Small intestine (tissue), 7 donors: ENCODE measurements around the gene MAP3K2. TPM values are rescaled to one million over a fixed set of nuclear protein-coding genes. Genes with fewer than 3 reads are reported as not detected.
A peak's percentile ranks its signal among the peaks of the same experiment; 100 is the strongest.

Experiments used
- DNase-seq, 2 donors: peaks; one replicate each; pipeline versions ENCODE4 v3.0.0 to v3.0.0-alpha.2; 2013
- FAIRE-seq: peaks from 2 replicates; lab custom pipeline; 2012; peaks lifted over from hg19 to GRCh38; lab: Jason Lieb, UNC
- H3K27ac ChIP-seq, 3 donors: one replicate each; pipeline ENCODE4 v1.5.1; 2013; ENCODE audit warnings: low read length in 2 of 3, mild to moderate bottlenecking in 2 of 3, control low read depth in 1 of 3, inconsistent platforms in 1 of 3, low read depth in 1 of 3, moderate library complexity in 1 of 3
- H3K27me3 ChIP-seq, 3 donors: one replicate each; pipeline ENCODE4 v1.6.1; 2013; ENCODE audit warnings: low read length in 3 of 3, inconsistent platforms in 1 of 3; ENCODE audit not compliant: control insufficient read depth in 3 of 3, insufficient read depth in 3 of 3
- H3K36me3 ChIP-seq, 3 donors: one replicate each; pipeline ENCODE4 v1.6.1; 2013; ENCODE audit warnings: low read length in 3 of 3, inconsistent platforms in 1 of 3, low read depth in 1 of 3, mild to moderate bottlenecking in 1 of 3, moderate library complexity in 1 of 3; ENCODE audit not compliant: control insufficient read depth in 3 of 3, insufficient read depth in 2 of 3
- H3K4me1 ChIP-seq, 3 donors: one replicate each; pipeline ENCODE4 v1.6.1; 2013; ENCODE audit warnings: low read length in 2 of 3, inconsistent platforms in 1 of 3, low read depth in 1 of 3, mild to moderate bottlenecking in 1 of 3, moderate library complexity in 1 of 3; ENCODE audit not compliant: control insufficient read depth in 3 of 3, insufficient read depth in 2 of 3
- H3K4me3 ChIP-seq, 3 donors: one replicate each; pipeline ENCODE4 v1.5.1; 2013; ENCODE audit warnings: low read length in 3 of 3, control low read depth in 1 of 3, inconsistent platforms in 1 of 3, low read depth in 1 of 3, mild to moderate bottlenecking in 1 of 3, moderate library complexity in 1 of 3
- H3K9me3 ChIP-seq, 2 donors: one replicate each; pipeline ENCODE4 v1.6.1; 2013; ENCODE audit warnings: low read depth in 1 of 2, low read length in 1 of 2; ENCODE audit not compliant: control insufficient read depth in 2 of 2, insufficient read depth in 1 of 2
- WGBS, 3 donors: extraction: QIAGEN DNeasy Blood & Tissue Kit; methylation state at CpG; one replicate each; pipeline ENCODE4 v1.1.7; 2013; 5-methylcytosine and 5-hydroxymethylcytosine counted together
- polyA plus RNA-seq, 4 donors: library from polyadenylated mRNA; stranded (reverse) in 3 of 4; unstranded in 1 of 4; fragments of 200-250 nt in 3 of 4; fragments of 120-200 nt in 1 of 4; gene quantifications; one replicate each; pipeline versions ENCODE4 v1.2.1 to v1.2.3, GENCODE V29; 2013
- donor health status: healthy with polysubstance abuse.
- donor health status: control.
- donor health status: control.
- donor health status: Bipolar disorder and iron deficiency.
- donor health status: healthy.

MAP3K2 gene
- polyA plus RNA-seq, 4 donors, result 6.7 to 29.0 (median 10.8) TPM

DNA sequence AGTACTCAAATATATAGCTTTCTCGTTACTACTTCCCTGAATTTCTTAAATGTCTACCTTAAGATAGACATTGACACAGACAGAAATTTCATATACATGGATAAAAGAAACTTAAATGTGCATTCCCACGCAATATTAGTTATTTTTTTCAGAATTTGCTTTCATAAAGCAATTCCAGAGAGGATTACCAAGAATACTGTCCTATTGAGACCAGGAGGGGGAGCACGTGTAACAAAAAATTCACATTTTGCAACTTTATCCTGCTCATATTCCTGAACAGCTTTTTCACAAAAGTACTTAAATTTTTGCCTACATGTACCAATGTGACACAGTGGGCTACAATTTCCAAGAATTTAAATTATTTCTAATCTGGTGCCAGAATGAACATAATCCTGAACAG, 63.1 kb downstream of the MAP3K2 start:
- FAIRE-seq, result no peak
- Histone ChIP-seq H3K27me3 (no peaks in the 10 kb centered on the region), H3K27ac (no peak overlapping the region), H3K9me3 (peaks cover 0 to 10% of the 10 kb centered on the region in 2 donors), H3K4me1 (no peaks in the 10 kb centered on the region), H3K4me3 (no peak overlapping the region), H3K36me3 (peaks cover 4 to 26% (median 11%) of the 10 kb centered on the region in 3 donors)
- WGBS, 3 donors, result 65 to 71% (median 66%) methylated on average over 3 of the region's 3 CpGs
- DNase-seq, result peak; percentile 41 to 58

DNA sequence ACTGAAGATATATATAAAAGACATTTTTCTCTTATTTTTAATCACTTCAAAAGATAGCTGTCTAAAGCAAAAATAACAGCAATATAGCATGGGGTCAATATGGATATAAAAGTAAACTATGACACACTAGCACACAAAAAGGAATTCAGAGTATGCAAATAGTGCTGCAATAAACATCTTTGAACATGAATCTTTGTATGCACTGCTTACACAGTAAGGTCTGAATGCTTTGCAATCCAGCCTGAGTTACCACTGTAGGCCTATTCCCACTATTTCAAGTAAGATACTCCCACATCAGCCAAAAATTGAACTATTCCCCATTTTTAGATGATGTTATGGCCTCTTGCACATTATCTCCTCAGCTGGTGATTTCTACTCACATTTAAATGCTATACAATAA, 66.5 kb downstream of the MAP3K2 start:
- no peaks in the 10 kb centered on the region for H3K27me3 ChIP-seq
- no peak overlapping the region for H3K27ac ChIP-seq
- H3K36me3 ChIP-seq, result peaks cover 2 to 31% (median 21%) of the 10 kb centered on the region in 3 donors
- H3K4me3 ChIP-seq, result no peak overlapping the region
- FAIRE-seq (no peak), DNase-seq (no peak)
- H3K9me3 ChIP-seq, result peaks cover 0 to 10% of the 10 kb centered on the region in 2 donors
- no peaks in the 10 kb centered on the region for H3K4me1 ChIP-seq

DNA sequence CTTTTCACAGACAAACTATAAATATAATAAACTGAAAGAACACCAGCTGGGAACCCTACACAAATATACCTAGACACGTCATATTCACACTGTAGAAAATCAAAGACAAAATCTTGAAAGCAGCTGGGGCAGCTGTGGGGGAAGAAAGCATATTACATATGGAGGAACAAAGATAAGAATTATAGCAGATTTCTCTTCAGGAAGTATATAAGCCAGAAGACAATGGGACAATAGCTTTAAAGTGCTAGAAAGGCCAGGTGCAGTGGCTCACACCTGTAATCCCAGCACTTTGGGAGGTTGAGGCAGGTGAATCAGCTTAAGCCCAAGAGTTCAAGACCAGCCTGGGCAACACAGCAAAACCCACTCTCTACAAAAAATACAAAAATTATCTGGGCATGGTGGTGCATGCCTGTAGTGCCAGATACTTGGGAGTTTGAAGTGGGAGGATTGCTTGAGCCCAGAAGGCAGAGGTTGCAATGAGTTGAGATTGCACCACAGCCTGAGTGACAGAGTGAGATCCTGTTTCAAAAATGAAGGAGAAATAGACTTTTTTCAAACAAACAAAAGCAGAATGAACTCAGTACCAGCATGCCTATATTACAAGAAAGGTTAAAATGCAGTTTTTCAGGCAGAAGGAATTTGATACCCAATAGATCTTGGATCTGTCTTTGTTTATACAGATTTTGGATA, 67.0 kb downstream of the MAP3K2 start:
- H3K4me1 ChIP-seq, result no peaks in the 10 kb centered on the region
- DNase-seq (no peak), FAIRE-seq (no peak)
- peaks cover 0 to 10% of the 10 kb centered on the region in 2 donors for H3K9me3 ChIP-seq
- no peak overlapping the region for H3K4me3 ChIP-seq
- WGBS, 3 donors, result 60 to 98% (median 84%) methylated on average over 1 of the region's 1 CpG
- H3K27ac ChIP-seq, result no peak overlapping the region
- no peaks in the 10 kb centered on the region for H3K27me3 ChIP-seq
- H3K36me3 ChIP-seq, result peaks cover 2 to 36% (median 21%) of the 10 kb centered on the region in 3 donors

DNA sequence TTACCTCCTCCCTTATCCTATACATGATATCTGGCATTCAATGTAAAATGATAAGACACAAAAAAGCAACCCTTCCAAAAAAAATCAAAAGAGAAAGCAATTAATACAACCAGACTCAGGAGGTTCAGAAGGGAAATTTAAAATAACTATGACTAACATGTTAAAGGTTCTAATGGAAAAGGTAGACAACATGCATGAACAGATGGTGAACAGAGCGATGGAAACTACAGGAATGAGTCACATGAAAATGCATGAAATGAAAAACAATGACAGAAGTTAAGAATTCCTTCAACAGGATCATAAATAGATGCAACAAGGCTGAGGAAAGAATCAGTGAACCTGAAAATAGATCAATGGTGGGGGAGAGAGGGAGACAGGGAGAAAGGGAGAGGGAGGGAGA, 67.7 kb downstream of the MAP3K2 start:
- FAIRE-seq, result no peak

DNA sequence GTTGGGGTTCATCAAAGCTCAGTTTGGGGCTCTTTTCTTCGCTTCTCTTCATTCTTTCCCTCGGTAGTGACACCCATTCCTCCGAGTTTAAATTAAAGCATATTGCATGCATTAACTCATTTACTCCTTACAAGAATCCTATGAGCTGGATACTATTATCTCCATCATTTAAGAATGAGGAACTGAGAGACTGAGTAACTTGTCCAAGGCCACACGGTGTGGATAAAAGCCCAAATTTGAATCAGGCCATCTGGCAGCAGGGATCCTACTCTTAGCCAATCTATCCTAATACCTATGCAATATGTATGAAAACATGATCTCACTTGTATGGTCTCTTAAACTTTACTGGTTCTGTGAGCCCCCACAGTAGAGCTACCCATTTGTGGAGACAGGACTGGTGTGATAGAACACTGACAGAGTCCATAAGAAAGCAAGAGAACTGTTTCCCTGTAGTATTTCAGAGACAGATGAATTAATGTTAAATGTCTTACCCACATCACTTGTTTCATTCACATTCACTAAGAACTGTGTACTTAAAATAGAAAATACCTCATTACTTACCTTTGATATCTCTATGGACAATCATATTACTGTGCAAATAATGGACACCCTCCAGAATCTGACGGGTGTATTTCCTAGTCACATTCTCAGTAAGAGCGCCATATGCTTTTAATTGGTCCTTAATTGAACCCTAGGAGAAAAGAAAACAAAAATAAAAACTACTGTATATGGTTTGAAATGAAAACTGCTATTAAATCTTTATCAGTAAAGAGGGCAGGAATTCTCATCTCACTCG, 73.4 kb downstream of the MAP3K2 start:
- Histone ChIP-seq H3K27me3 (no peaks in the 10 kb centered on the region), H3K4me3 (no peak overlapping the region), H3K4me1 (peaks cover 0 to 3% (median 0%) of the 10 kb centered on the region in 3 donors), H3K36me3 (peaks cover 11 to 41% (median 29%) of the 10 kb centered on the region in 3 donors), H3K9me3 (no peaks in the 10 kb centered on the region), H3K27ac (no peak overlapping the region)
- DNase-seq (no peak), FAIRE-seq (no peak)
- WGBS, 3 donors, result 83 to 89% (median 88%) methylated on average over 7 of the region's 7 CpGs

More for the DNA sequence above, 67.7 kb downstream of the MAP3K2 start:
- H3K4me1 ChIP-seq, result no peaks in the 10 kb centered on the region
- 83 to 100% (median 98%) methylated on average over 1 of the region's 1 CpG for WGBS, 3 donors
- no peak overlapping the region for H3K27ac ChIP-seq
- no peak for DNase-seq
- peaks cover 2 to 36% (median 20%) of the 10 kb centered on the region in 3 donors for H3K36me3 ChIP-seq
- no peak overlapping the region for H3K4me3 ChIP-seq
- no peaks in the 10 kb centered on the region for H3K27me3 ChIP-seq
- peaks cover 0 to 10% of the 10 kb centered on the region in 2 donors for H3K9me3 ChIP-seq

DNA sequence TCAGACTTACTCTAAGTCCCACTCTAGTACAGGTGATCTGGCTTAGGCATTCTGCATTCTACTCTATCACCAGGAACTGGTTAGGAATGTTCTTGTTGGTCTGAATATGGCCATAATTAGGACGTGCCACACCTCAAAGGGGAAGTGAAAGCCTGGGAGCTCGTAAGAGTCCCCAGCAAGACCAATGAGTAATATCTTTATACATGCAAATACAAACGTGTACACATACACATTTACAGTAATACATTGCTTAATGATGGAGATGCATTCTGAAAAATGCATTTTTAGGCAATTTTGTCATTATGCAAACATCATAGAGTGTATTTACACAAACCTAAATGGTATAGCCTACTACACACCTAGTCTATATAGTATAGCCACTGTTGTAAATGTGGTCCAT, 74.4 kb downstream of the MAP3K2 start:
- no peak overlapping the region for H3K27ac ChIP-seq
- no peak for FAIRE-seq
- peaks cover 14 to 36% (median 24%) of the 10 kb centered on the region in 3 donors for H3K36me3 ChIP-seq
- peaks cover 0 to 3% (median 0%) of the 10 kb centered on the region in 3 donors for H3K4me1 ChIP-seq
- peak in 1 of 2 donors; percentile 14 for DNase-seq
- no peak overlapping the region for H3K4me3 ChIP-seq
- no peaks in the 10 kb centered on the region for H3K9me3 ChIP-seq
- no peaks in the 10 kb centered on the region for H3K27me3 ChIP-seq
- 55 to 64% (median 62%) methylated on average over 3 of the region's 3 CpGs for WGBS, 3 donors

DNA sequence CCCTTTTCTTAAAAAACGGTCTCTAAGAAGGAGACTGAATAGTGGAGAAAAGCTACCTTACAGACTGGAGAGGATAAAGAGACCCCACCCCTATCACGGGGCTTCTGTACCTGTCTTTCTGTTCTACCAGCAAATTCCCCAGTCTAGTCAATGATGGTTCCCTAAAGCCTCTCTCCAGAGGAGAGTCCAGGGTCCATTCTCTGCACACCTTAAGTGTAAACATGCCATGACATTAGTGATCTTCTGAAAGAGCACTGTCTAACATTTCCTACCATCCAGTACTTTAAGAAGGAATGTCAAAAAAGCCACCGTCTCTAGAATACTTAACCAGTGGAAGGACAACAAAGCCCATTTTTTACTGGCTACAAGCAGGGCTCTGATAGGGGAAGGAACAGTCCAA, 76.8 kb downstream of the MAP3K2 start:
- Histone ChIP-seq H3K4me3 (no peak overlapping the region), H3K27me3 (no peaks in the 10 kb centered on the region), H3K4me1 (peaks cover 0 to 3% (median 0%) of the 10 kb centered on the region in 3 donors), H3K36me3 (peaks cover 18 to 35% (median 21%) of the 10 kb centered on the region in 3 donors), H3K27ac (no peak overlapping the region), H3K9me3 (no peaks in the 10 kb centered on the region)
- FAIRE-seq (no peak), DNase-seq (peak; percentile 10 to 29)
- WGBS, 3 donors, result 83 to 88% (median 87%) methylated on average over 3 of the region's 3 CpGs

DNA sequence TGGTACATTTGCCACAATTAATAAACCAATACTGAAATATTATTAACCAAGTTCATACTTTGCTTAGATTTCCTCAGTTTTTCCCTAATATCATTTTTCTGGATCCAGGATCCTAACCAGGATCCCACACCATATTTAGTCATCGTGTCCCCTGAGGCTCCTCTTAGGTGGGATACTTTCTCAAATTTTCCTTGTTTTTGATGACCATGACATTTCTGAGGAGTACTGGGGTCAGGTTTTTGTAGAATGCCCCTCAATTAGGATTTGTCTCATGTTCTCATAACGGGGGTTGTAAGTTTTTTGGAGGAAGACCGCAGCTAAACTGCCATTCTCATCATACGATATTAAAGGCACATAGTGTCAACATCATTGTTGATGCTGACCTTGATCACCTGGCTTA, 78.3 kb downstream of the MAP3K2 start:
- no peak overlapping the region for H3K27ac ChIP-seq
- H3K27me3 ChIP-seq, result no peaks in the 10 kb centered on the region
- DNase-seq (no peak), FAIRE-seq (no peak)
- H3K9me3 ChIP-seq, result no peaks in the 10 kb centered on the region
- peaks cover 0 to 3% (median 0%) of the 10 kb centered on the region in 3 donors for H3K4me1 ChIP-seq
- peaks cover 18 to 28% (median 22%) of the 10 kb centered on the region in 3 donors for H3K36me3 ChIP-seq
- WGBS, 3 donors, result 93 to 94% (median 94%) methylated on average over 4 of the region's 4 CpGs
- H3K4me3 ChIP-seq, result no peak overlapping the region
